HL-60 (cell line): ENCODE measurements around the gene CDKL1.

ENCODE experiments used
- CTCF ChIP-seq: IDR thresholded peaks from one replicate; pipeline ENCODE4 v1.5.1; 2011; ENCODE audit warnings: low read length, control low read depth, inconsistent platforms; ENCODE audit not compliant: insufficient read depth
- POLR2AphosphoS5 ChIP-seq: IDR thresholded peaks from 2 replicates; pipeline ENCODE4 v1.6.1; 2012; ENCODE audit warnings: low read depth

GRCh38 chr14:50381008-50381407 lies 15.7 kb downstream of the CDKL1 start:
- TF ChIP-seq POLR2AphosphoS5, result no peak
- TF ChIP-seq CTCF, result no peak
